ENCODE results near the gene A2M.

Gene A2M

DNA sequence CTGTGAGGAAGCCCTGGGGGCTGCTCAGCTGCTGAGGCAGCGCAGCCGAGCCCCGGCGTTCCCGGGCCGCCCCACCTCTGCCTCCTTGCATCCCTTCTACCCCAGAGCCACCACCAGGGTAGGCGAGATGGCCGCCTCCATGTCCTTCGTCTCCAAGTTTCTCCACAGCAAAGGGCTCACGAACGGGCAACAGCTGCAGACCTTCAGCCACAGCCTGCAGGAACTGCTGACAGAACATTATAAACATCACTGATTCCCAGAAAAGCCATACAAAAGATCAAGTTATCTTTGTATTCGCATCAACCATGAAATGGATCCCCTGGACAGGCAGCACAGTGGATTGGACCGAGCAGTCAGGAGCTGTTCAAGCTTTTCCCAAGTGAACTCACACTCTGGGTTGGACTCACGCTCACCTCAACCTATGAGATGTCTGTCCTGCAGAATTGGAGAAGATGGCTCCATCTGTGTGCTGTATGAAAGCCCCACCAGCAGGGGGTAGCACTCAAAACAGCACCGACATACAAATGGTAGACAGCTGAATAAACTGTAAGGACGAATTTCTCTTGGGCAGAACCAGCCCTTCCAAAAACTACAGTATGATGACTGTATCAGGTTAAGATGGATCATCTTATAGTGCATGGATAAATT, 19.4 kb upstream of the A2M start:
- peak overlapping the region in 1 of 2 donors; percentile 9 for H3K4me3 ChIP-seq (ENCODE audit: low read depth in 1 of 2, low read length in 2 of 2)
- no peaks in the 10 kb centered on the region for H3K27me3 ChIP-seq (ENCODE audit: low read depth, low read length)
- peak overlapping the region; percentile 20 for H3K27ac ChIP-seq (ENCODE audit: low read length)
- peaks cover 1% of the 10 kb centered on the region in 2 donors for H3K9me3 ChIP-seq (ENCODE audit: control insufficient read depth in 1 of 2, low read length in 2 of 2)
- H3K36me3 ChIP-seq (ENCODE audit: control insufficient read depth in 1 of 2, insufficient read depth in 2 of 2, low read length in 2 of 2), result no peaks in the 10 kb centered on the region
- H3K4me1 ChIP-seq (ENCODE audit: control insufficient read depth in 1 of 2, insufficient read depth in 2 of 2, low read length in 2 of 2), result no peaks in the 10 kb centered on the region

DNA sequence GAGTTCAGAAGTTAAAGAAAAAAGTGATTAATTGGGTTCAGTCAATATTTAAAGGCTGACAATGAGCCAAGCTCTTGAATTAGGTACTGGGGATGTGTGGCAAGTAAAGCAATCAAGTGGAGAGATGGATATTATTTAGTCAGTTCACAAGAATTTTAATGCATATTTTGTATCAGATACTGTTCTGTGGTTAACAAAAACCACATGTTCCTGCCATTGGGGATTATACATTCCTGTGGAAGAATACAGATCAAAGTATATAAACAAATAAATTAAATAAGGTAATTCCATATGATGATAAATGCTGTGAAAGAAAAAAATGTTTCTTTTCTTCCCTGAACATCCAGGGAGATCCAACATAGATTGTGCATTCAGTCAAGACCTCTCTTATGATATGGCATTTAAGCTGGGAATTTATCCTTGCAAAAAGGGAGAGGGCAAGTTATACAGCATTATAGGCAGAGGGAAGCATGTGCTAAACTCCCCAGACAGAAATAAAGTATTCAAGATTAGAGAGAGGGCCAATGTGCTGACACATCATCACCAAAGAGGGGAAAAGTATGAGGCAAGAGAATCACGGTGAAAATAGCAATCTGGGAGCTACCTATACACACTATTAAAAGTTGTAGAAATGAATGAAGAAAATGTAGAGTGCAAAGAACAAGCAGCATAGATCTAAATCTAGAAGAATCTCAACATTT, 17.6 kb upstream of the A2M start:
- Histone ChIP-seq H3K27me3 (ENCODE audit: low read depth, low read length) (no peaks in the 10 kb centered on the region), H3K4me3 (ENCODE audit: low read depth in 1 of 2, low read length in 2 of 2) (no peak overlapping the region), H3K27ac (ENCODE audit: low read length) (no peak overlapping the region), H3K36me3 (ENCODE audit: control insufficient read depth in 1 of 2, insufficient read depth in 2 of 2, low read length in 2 of 2) (no peaks in the 10 kb centered on the region), H3K9me3 (ENCODE audit: control insufficient read depth in 1 of 2, low read length in 2 of 2) (peaks cover 0 to 4% of the 10 kb centered on the region in 2 donors), H3K4me1 (ENCODE audit: control insufficient read depth in 1 of 2, insufficient read depth in 2 of 2, low read length in 2 of 2) (no peaks in the 10 kb centered on the region)

DNA sequence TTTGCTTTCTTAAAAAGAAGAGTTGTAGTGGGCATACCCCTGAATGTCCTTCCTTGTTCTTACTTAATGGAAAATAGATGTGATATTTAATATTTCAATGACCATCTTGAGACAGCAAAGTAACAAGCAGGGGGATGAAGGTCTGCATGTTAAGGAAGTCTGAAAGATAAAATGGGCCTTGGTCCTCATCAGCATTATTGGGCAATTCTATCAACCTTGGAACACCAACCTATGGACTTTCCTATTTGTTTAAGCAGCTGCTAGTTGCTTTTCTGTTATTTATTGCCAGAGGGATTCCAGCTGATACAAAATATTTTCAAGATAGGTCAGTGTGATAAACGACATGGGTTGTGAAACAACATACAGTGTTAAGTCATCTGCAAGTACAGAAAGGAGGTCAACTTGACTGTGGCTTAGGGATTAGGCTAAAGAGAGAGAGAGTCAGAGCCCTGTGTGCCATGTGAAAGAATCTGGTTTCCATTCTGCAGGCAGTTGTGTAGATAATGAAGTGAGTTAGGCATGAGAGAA, 16.4 kb upstream of the A2M start:
- Histone ChIP-seq H3K4me3 (ENCODE audit: low read depth in 1 of 2, low read length in 2 of 2) (no peak overlapping the region), H3K27ac (ENCODE audit: low read length) (no peak overlapping the region), H3K4me1 (ENCODE audit: control insufficient read depth in 1 of 2, insufficient read depth in 2 of 2, low read length in 2 of 2) (no peaks in the 10 kb centered on the region), H3K27me3 (ENCODE audit: low read depth, low read length) (no peaks in the 10 kb centered on the region), H3K9me3 (ENCODE audit: control insufficient read depth in 1 of 2, low read length in 2 of 2) (peaks cover 0 to 4% of the 10 kb centered on the region in 2 donors), H3K36me3 (ENCODE audit: control insufficient read depth in 1 of 2, insufficient read depth in 2 of 2, low read length in 2 of 2) (no peaks in the 10 kb centered on the region)

DNA sequence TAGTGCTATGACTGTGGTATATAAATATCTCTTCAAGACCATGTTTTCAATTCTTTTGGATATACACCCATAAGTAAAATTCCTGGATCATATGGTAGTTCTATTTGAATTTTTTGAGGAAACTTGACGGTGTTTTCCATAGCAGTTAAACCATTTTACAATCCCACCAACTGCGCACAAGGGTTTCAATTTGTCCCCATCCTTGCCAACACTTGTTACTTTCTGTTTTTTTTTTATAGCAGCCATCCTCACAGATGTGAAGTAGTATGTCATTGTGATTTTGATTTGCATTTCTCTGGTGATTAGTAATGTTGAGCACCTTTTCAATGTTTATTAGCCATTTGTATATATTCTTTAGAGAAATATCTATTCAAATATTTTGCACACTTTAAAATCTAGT, 14.5 kb upstream of the A2M start:
- peaks cover 0 to 4% of the 10 kb centered on the region in 2 donors for H3K9me3 ChIP-seq (ENCODE audit: control insufficient read depth in 1 of 2, low read length in 2 of 2)
- H3K27ac ChIP-seq (ENCODE audit: low read length), result no peak overlapping the region
- H3K36me3 ChIP-seq (ENCODE audit: control insufficient read depth in 1 of 2, insufficient read depth in 2 of 2, low read length in 2 of 2), result no peaks in the 10 kb centered on the region
- H3K4me3 ChIP-seq (ENCODE audit: low read depth in 1 of 2, low read length in 2 of 2), result no peak overlapping the region
- no peaks in the 10 kb centered on the region for H3K4me1 ChIP-seq (ENCODE audit: control insufficient read depth in 1 of 2, insufficient read depth in 2 of 2, low read length in 2 of 2)
- H3K27me3 ChIP-seq (ENCODE audit: low read depth, low read length), result no peaks in the 10 kb centered on the region

DNA sequence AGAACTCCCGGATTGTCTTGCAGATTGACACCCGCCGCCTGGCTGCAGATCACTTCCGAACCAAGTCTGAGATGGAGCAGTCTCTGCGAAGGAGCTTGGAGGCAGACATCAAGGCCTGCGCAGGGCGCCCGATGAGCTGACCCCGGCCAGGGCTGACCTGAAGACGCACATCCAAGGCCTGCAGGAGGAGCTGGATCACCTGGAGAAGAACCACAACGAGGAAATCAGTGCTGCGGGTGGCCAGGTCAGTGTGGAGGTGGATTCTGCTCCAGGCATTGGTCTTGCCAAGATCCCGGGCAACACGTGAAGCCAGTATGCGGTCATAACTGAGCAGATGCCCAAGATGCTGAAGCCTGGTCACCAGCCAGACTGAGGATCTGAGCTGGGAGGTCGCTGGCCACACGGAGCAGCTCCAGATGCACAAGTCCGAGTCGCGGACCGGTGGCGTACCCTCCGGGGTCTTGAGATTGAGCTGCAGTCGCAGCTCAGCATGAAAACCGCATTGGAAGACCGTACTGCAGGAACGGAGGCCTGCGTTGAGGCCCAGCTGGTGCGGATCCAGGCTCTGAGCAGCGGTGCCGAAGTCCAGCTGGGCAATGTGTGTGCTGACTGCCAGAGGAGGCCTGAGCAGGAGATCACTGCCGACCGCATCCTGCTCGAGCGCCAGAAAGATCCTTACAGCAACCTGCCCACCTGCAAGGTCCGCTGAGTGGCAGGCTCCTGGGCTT, 12.4 kb upstream of the A2M start:
- Histone ChIP-seq H3K9me3 (ENCODE audit: control insufficient read depth in 1 of 2, low read length in 2 of 2) (peaks cover 0 to 4% of the 10 kb centered on the region in 2 donors), H3K4me1 (ENCODE audit: control insufficient read depth in 1 of 2, insufficient read depth in 2 of 2, low read length in 2 of 2) (peaks cover 0 to 8% of the 10 kb centered on the region in 2 donors), H3K4me3 (ENCODE audit: low read depth in 1 of 2, low read length in 2 of 2) (no peak overlapping the region), H3K27ac (ENCODE audit: low read length) (no peak overlapping the region), H3K27me3 (ENCODE audit: low read depth, low read length) (no peaks in the 10 kb centered on the region), H3K36me3 (ENCODE audit: control insufficient read depth in 1 of 2, insufficient read depth in 2 of 2, low read length in 2 of 2) (no peaks in the 10 kb centered on the region)

DNA sequence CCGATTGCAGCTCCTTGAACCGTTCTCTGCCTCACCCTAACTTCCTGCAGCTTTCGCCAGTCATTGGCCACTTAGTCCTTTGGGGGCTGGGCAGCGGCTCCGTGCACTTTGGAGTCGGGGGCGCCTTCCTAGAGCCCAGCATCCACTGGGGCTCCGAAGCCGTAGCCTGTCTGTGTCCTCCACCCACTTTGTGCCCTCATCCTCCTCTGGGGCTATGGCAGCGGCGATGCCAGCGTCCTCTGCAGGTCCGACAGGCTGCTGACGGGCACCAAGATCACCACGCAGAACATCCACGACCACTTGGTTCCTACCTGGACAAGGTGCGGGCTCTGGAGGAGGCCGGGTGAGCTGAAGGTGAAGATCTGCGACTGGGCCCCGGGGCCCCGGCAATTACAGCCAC, 11.8 kb upstream of the A2M start:
- H3K9me3 ChIP-seq (ENCODE audit: control insufficient read depth in 1 of 2, low read length in 2 of 2), result peaks cover 0 to 4% of the 10 kb centered on the region in 2 donors
- no peak overlapping the region for H3K4me3 ChIP-seq (ENCODE audit: low read depth in 1 of 2, low read length in 2 of 2)
- H3K27me3 ChIP-seq (ENCODE audit: low read depth, low read length), result no peaks in the 10 kb centered on the region
- H3K36me3 ChIP-seq (ENCODE audit: control insufficient read depth in 1 of 2, insufficient read depth in 2 of 2, low read length in 2 of 2), result no peaks in the 10 kb centered on the region
- no peak overlapping the region for H3K27ac ChIP-seq (ENCODE audit: low read length)
- H3K4me1 ChIP-seq (ENCODE audit: control insufficient read depth in 1 of 2, insufficient read depth in 2 of 2, low read length in 2 of 2), result peaks cover 0 to 8% of the 10 kb centered on the region in 2 donors

DNA sequence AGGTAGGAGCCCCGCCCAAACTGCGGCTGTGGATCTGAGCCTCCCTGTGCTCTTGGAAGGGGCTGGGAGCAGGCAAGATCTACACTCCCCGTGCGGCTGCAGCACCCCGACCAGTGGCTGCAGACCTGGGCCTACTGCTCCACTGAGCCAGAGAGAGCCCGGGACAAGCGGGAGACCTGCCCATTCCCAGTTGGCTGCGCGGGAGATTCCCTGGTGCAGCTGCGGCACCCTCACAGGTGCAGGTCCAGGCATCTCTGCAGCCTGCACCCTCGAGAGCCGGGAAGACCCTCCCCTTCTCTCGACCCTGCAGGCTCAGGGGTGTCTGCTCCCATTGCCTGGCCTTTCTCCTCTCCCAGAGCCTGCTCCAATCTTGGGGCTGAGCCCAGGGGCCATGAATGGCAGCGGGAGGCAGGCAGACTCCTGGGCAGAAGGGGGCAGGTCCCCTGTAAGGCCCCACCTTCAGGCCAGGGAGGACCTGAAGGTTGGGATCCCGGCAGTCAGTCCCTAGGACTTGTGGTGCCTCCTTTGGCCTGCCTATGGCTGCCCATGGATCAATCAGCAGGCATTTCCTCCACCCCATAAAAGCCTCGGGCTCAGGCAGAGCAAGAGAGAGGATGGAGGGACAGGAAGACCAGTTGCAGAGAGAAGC, 8.8 kb upstream of the A2M start:
- no peaks in the 10 kb centered on the region for H3K36me3 ChIP-seq (ENCODE audit: control insufficient read depth in 1 of 2, insufficient read depth in 2 of 2, low read length in 2 of 2)
- H3K27me3 ChIP-seq (ENCODE audit: low read depth, low read length), result no peaks in the 10 kb centered on the region
- peaks cover 0 to 8% of the 10 kb centered on the region in 2 donors for H3K4me1 ChIP-seq (ENCODE audit: control insufficient read depth in 1 of 2, insufficient read depth in 2 of 2, low read length in 2 of 2)
- H3K9me3 ChIP-seq (ENCODE audit: control insufficient read depth in 1 of 2, low read length in 2 of 2), result no peaks in the 10 kb centered on the region
- no peak overlapping the region for H3K27ac ChIP-seq (ENCODE audit: low read length)
- peak overlapping the region in 1 of 2 donors; percentile 21 for H3K4me3 ChIP-seq (ENCODE audit: low read depth in 1 of 2, low read length in 2 of 2)

DNA sequence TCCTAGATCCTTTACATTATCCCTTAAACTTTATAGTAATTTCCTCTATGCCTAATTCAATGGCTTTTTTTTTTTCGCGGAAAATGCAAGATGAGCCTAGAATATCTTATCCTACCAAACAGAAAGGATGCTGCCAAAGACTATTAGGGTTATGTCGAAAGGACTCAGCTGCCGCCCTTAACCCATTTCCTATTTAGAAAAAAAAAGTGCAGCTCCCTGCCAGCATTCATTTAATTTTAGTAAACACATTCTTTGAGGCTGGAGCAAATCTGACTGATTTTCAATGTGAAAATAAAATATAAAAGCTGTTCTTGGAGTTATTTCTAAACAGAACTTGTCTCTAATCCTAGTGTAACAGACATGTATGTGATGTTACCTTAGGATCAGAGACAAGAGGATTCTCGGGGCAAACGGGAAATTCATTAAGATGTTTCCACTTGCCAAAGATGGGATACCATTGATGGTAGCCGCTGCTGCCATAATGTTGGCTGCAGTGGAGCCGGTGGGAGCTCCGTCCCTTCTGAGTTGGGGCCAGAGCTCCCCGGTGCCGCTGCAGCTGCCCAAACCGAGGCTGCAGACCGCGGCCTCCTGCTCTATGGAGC, 8.2 kb upstream of the A2M start:
- Histone ChIP-seq H3K4me3 (ENCODE audit: low read depth in 1 of 2, low read length in 2 of 2) (peak overlapping the region; percentile 21 to 49), H3K27ac (ENCODE audit: low read length) (no peak overlapping the region), H3K4me1 (ENCODE audit: control insufficient read depth in 1 of 2, insufficient read depth in 2 of 2, low read length in 2 of 2) (peaks cover 4 to 9% of the 10 kb centered on the region in 2 donors), H3K36me3 (ENCODE audit: control insufficient read depth in 1 of 2, insufficient read depth in 2 of 2, low read length in 2 of 2) (no peaks in the 10 kb centered on the region), H3K27me3 (ENCODE audit: low read depth, low read length) (no peaks in the 10 kb centered on the region), H3K9me3 (ENCODE audit: control insufficient read depth in 1 of 2, low read length in 2 of 2) (no peaks in the 10 kb centered on the region)

DNA sequence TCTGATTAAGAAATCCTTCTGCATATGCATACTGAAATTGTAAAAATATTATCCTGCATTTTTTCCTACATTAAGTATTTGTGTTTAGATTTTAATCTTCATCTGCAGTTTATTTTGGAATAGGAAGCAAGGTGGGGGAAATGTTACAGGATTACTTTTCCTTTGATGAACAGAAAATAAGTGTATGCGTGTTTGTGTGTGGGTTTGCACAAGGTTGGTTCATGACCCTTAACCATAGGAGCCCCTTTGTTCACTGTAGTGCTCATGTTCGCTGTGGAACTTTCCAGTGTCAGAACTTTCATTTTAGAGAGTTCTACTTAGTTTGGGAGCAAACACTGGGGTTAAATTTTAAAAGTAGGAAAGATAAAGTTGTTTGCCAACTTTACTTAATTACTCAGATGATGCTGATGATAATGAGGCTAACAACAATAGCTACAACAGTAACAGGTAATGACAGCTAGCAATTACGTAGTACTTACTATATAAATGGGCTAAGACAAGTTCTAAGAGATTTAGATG, 6.4 kb upstream of the A2M start:
- Histone ChIP-seq H3K27ac (ENCODE audit: low read length) (peak overlapping the region; percentile 9), H3K27me3 (ENCODE audit: low read depth, low read length) (no peaks in the 10 kb centered on the region), H3K4me3 (ENCODE audit: low read depth in 1 of 2, low read length in 2 of 2) (peak overlapping the region in 1 of 2 donors; percentile 18), H3K4me1 (ENCODE audit: control insufficient read depth in 1 of 2, insufficient read depth in 2 of 2, low read length in 2 of 2) (peaks cover 7 to 15% of the 10 kb centered on the region in 2 donors), H3K9me3 (ENCODE audit: control insufficient read depth in 1 of 2, low read length in 2 of 2) (no peaks in the 10 kb centered on the region), H3K36me3 (ENCODE audit: control insufficient read depth in 1 of 2, insufficient read depth in 2 of 2, low read length in 2 of 2) (no peaks in the 10 kb centered on the region)

DNA sequence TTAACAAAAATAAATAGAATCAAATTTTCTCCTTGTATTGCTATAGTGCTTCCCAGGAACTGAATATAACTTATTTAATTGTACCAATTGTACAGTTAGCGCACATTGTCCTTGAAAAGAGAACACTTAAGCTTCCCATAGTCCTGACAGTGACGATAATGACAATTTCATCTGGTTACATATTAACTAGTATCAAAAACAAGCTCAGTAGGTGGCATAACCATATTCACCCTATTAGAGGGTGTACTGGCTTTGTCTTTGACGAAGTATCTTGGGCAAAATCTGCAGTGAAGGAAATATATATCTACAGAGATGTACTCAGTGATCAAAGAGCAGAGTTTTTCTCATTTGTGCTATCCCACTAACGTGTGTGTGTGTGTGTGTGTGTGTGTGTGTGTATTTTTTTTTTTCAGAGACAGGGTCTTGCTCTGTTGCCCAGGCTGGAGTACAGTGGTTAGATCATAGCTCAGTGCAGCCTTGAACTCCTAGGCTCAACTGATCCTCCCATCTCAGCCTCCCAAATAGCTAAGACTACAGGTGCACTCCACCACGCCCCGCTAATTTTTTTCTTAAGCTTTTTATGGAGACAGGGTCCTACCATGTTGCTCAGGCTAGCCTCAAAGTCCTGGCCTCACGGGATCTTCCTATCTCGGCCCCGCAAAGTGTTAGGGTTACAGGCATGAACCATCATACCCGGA, 4.9 kb upstream of the A2M start:
- Histone ChIP-seq H3K4me1 (ENCODE audit: control insufficient read depth in 1 of 2, insufficient read depth in 2 of 2, low read length in 2 of 2) (peaks cover 9 to 16% of the 10 kb centered on the region in 2 donors), H3K4me3 (ENCODE audit: low read depth in 1 of 2, low read length in 2 of 2) (no peak overlapping the region), H3K9me3 (ENCODE audit: control insufficient read depth in 1 of 2, low read length in 2 of 2) (no peaks in the 10 kb centered on the region), H3K27me3 (ENCODE audit: low read depth, low read length) (no peaks in the 10 kb centered on the region), H3K27ac (ENCODE audit: low read length) (no peak overlapping the region), H3K36me3 (ENCODE audit: control insufficient read depth in 1 of 2, insufficient read depth in 2 of 2, low read length in 2 of 2) (no peaks in the 10 kb centered on the region)
